Ovary (tissue), 9 donors: Measurements from ENCODE around the gene SLC4A1. TPM values are rescaled to one million over a fixed set of nuclear protein-coding genes. Genes with fewer than 3 reads are reported as not detected.

Source experiments
- DNase-seq, 5 donors: peaks; one replicate each; pipeline ENCODE4 v3.0.0-alpha.2; 2019 to 2020
- H3K27ac ChIP-seq, 2 donors: fragments of 200-600 bp; one replicate each; pipeline versions ENCODE4 v1.5.1 to v1.8.0; 2019 to 2022
- H3K27me3 ChIP-seq: fragments of 200-600 bp; one replicate; pipeline ENCODE4 v1.8.0; 2022
- H3K36me3 ChIP-seq: fragments of 200-600 bp; sonication (generic); one replicate; pipeline ENCODE4 v1.5.1; 2019
- H3K4me1 ChIP-seq: one replicate; pipeline ENCODE4 v1.8.1; 2013; ENCODE audit warnings: mild to moderate bottlenecking, moderate library complexity; ENCODE audit not compliant: insufficient read depth
- H3K4me3 ChIP-seq: fragments of 200-600 bp; sonication (generic); one replicate; pipeline ENCODE4 v1.5.1; 2017
- H3K9me3 ChIP-seq, 2 donors: fragments of 200-600 bp in 1 of 2; sonication (generic) in 1 of 2; one replicate each; pipeline versions ENCODE4 v1.5.1 to v1.8.1; 2013 to 2019; ENCODE audit warnings: mild to moderate bottlenecking in 1 of 2, moderate library complexity in 1 of 2
- CTCF ChIP-seq, 3 donors: fragments of 450-650 bp in 2 of 3; fragments of 200-600 bp in 1 of 3; IDR thresholded peaks; one replicate each; pipeline versions ENCODE4 v1.5.1 to v1.8.0; 2016 to 2022; ENCODE audit warnings: antibody characterized with exemption in 3 of 3, mild to moderate bottlenecking in 1 of 3
- EP300 ChIP-seq: sonication (generic); formaldehyde crosslinking; IDR thresholded peaks from one replicate; pipeline ENCODE4 v1.6.1; 2017; ENCODE audit warnings: antibody characterized with exemption
- POLR2A ChIP-seq: fragments of 450-650 bp; IDR thresholded peaks from one replicate; pipeline ENCODE4 v1.6.1; 2017; ENCODE audit warnings: antibody characterized with exemption, mild to moderate bottlenecking, moderate library complexity
- WGBS, 3 donors: extraction: QIAGEN DNeasy Blood & Tissue Kit in 1 of 3; methylation state at CpG; one replicate each; pipeline versions ENCODE4 v1.1.5 to v1.1.7; 2013 to 2017; 5-methylcytosine and 5-hydroxymethylcytosine counted together
- intact Hi-C, 4 donors: fragments of 100-400 bp; cut with DNase I; formaldehyde crosslinking; loops; one replicate each; pipeline versions ENCODE4 v1.11.0 to v1.15.1; 2022 to 2023
- polyA plus RNA-seq, 2 donors: library from polyadenylated mRNA; stranded (reverse); fragments of 200-250 nt in 1 of 2; fragments of 350-450 nt in 1 of 2; fragmentation: Illumina TruSeq in 1 of 2; extraction: RNeasy Lipid Tissue Mini Kit (QIAGEN cat#74804) in 1 of 2; gene quantifications; one replicate each; pipeline ENCODE4 v1.2.3, GENCODE V29; 2013 to 2014
- total RNA-seq, 7 donors: library from RNA; depleted of rRNA in 2 of 7; stranded (reverse); fragments of >200 nt in 2 of 7; fragmentation: NEBNext Ultra II Directional in 3 of 7; extraction: Animal tissue kit (Norgen Biotek cat#: 25700) in 3 of 7; gene quantifications; one replicate each; pipeline versions ENCODE4 v1.1.0 to v1.2.4, GENCODE V29; 2016 to 2023
- donor health status: DM: no; HTN: no; CAD: no; lungs with moderate emphysema.
- donor health status: DM: no; HTN: no; CAD: no.
- donor health status: Bipolar disorder and iron deficiency.
- donor health status: DM: yes; HTN: yes; CAD: no.
- donor health status: DM: no; HTN: no; CAD: no.
- donor health status: DM: yes; HTN: yes; CAD: no.

The SLC4A1 gene
- total and polyA plus RNA-seq, 9 donors = 0.08 to 3.2 (median 0.35) TPM; not detected in 5

- no peak for TF ChIP-seq CTCF (IDR thresholded peaks at IDR 0.05)
- TF ChIP-seq POLR2A = no peak
- no peak for TF ChIP-seq EP300
- intact Hi-C loops = loop anchor here in 3 of 4 donors (2.0 to 5.0 kb wide), 3 partner anchors 111 to 121 kb away; partner anchors contain the start of gene SLC25A39 (in 1 of the 3)
These were observed 56.4 kb downstream of the SLC4A1 start for GRCh38 chr17:44211281-44212265.

GRCh38 chr17:44210342-44211192, 57.4 kb downstream of the SLC4A1 start:
- no peak overlapping the region for H3K4me3 ChIP-seq
- no peaks in the 10 kb centered on the region for H3K36me3 ChIP-seq
- 12 to 19% (median 16%) methylated on average over 24 to 64 of the region's 64 CpGs for WGBS, 3 donors

More at GRCh38 chr17:44211281-44212265, 56.4 kb downstream of the SLC4A1 start:
- DNase-seq = no peak
- Histone ChIP-seq H3K27ac (no peak overlapping the region), H3K36me3 (no peaks in the 10 kb centered on the region), H3K9me3 (no peaks in the 10 kb centered on the region), H3K4me3 (no peak overlapping the region), H3K27me3 (no peaks in the 10 kb centered on the region), H3K4me1 (peaks cover 5% of the 10 kb centered on the region)
- WGBS, 3 donors = 82 to 90% (median 86%) methylated on average over 30 of the region's 30 CpGs

GRCh38 chr17:44209786-44210341, 58.1 kb downstream of the SLC4A1 start:
- Histone ChIP-seq H3K4me3 (no peak overlapping the region), H3K9me3 (no peaks in the 10 kb centered on the region), H3K4me1 (peaks cover 4% of the 10 kb centered on the region), H3K27me3 (no peaks in the 10 kb centered on the region), H3K27ac (no peak overlapping the region), H3K36me3 (no peaks in the 10 kb centered on the region)
- no peak for DNase-seq
- WGBS, 3 donors = 61 to 69% (median 63%) methylated on average over 11 of the region's 11 CpGs
- intact Hi-C loops = loop anchor here in 3 of 4 donors (2.0 to 10.0 kb wide), 4 partner anchors 112 to 145 kb away; partner anchors contain the start of gene SLC25A39 (in 1 of the 3)
- TF ChIP-seq CTCF (IDR thresholded peaks at IDR 0.05) (no peak), POLR2A (no peak), EP300 (no peak)

More at GRCh38 chr17:44210342-44211192, 57.4 kb downstream of the SLC4A1 start:
- Histone ChIP-seq H3K4me1 (peaks cover 4% of the 10 kb centered on the region), H3K9me3 (no peaks in the 10 kb centered on the region), H3K27ac (peak overlapping the region in 1 of 2 donors; percentile 7), H3K27me3 (no peaks in the 10 kb centered on the region)
- intact Hi-C loops = loop anchor here in 3 of 4 donors (2.0 to 5.0 kb wide), 3 partner anchors 112 to 122 kb away; partner anchors contain the start of gene SLC25A39 (in 1 of the 3)
- DNase-seq = peak; percentile 82 to 93 (median 88)
- TF ChIP-seq CTCF (IDR thresholded peaks at IDR 0.05) (peak; percentile 96 to 99 (median 99)), EP300 (no peak), POLR2A (peak; percentile 23)
